ENCODE results near the gene C1QTNF7.

C1QTNF7 gene, protein sequence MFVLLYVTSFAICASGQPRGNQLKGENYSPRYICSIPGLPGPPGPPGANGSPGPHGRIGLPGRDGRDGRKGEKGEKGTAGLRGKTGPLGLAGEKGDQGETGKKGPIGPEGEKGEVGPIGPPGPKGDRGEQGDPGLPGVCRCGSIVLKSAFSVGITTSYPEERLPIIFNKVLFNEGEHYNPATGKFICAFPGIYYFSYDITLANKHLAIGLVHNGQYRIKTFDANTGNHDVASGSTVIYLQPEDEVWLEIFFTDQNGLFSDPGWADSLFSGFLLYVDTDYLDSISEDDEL

DNA sequence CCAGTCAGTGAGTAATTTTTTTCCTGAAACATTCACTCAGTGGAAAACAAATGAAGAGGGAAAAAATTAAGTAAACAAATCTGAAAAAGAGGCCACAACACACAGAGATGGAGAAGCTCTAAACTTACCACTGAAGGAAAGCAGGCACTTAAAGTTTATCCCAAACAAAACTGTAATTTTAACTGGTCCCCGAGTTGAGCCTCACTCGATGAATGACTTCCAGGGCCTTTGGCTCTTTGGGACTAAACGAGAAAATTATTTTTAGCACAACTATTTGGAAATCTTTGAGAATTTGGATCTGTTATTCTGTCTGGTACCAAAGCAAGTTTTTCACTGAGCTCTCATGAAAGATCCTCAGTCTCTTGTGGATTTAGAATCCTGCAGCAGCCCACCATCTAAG lies at the start of gene C1QTNF7:
C1QTNF7 (plus strand) TSS at position 333 of the 400 bp plus-strand sequence. CDS start 7,711 bp downstream, outside the sequence.
- FAIRE-seq: no peak

DNA sequence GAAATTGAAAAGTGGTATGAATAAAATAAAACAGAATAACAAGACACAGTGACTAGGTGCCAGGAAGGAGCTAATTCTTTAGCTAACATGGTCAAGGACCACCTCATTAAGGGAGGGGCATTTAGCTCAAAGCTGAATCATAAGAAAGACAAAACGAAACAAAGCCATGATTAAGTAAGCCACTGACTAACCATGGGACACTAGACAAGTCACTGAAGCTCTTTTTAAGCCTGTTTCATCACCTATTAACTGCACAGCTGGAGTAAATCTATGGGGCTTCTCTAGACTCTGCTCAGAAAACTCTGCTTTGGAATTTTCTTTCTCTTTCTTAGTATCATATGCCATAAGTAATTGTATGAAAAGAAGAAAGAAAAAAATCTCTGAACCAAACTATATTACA lies 49.8 kb upstream of the C1QTNF7 start:
- no peak for FAIRE-seq

DNA sequence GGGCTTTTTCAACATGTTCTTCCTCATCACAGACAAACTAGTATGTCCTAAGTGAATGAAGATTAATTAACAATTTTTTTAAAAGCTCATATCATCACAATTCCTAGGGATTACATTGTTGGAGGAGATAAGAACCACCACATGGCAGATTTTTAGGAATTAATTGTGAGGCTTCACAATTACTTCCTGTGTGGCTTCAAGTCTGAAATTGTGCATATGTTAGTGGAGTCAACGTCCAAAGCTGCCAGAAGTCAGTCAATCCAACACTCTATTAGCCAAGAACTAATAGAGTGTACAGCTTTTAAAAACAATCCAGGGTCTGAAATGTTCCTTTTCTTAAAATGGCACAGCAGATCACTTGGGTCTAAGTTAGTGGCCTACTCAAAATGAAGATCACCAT lies 49.3 kb upstream of the C1QTNF7 start:
- no peak for FAIRE-seq

DNA sequence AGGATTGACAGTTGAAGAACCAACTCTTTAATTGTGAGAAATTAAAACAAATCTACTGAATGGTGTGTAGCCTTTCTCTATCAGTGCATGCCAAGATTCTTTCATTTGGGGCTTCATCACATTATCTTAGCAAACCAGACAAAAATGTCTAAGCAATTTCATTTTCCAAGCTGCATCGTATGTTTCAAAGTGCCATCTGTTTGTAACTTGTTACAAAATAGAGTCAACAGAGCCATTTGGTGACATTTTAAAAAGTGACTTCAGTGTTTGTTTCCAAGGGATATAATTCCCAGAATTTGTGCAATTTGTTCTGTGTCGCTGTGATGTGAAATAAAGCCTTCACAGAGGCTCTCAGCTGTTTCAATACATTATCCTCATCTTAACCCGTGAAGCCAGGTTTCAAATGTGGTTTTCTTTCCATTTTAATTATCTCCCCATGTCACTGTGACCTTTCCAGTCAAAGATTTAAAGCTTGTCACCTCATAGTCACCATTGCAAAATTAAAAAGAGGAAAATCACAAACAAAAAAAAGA lies 46.0 kb upstream of the C1QTNF7 start:
- no peak for FAIRE-seq

DNA sequence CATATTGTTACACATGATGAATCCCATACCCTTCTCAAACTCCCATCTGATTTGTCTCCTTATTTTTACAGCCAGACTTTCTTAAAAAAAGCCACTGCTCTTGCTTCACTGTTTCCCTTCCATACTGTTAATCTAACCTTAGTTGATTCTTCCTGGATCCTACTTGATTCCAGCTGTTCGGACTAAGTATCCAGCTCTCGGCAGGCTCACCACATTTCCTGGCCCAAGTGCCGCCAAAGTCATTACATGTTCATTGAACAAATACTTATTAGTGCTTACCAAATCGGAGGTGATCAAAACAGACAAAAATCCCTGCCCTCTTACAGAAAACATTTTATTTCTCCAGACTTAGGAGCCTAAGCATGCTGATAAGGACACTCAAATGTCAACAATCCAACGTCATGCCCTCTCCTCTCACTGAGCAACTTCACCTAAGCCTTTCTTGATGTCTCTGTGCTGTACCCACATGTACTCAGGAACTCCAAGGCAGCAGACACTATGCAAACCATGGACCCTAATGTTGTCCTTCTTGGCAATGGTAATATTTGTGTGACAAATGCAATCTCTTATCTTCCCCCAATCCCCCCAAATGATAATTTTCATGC lies 45.1 kb upstream of the C1QTNF7 start:
- FAIRE-seq: no peak

DNA sequence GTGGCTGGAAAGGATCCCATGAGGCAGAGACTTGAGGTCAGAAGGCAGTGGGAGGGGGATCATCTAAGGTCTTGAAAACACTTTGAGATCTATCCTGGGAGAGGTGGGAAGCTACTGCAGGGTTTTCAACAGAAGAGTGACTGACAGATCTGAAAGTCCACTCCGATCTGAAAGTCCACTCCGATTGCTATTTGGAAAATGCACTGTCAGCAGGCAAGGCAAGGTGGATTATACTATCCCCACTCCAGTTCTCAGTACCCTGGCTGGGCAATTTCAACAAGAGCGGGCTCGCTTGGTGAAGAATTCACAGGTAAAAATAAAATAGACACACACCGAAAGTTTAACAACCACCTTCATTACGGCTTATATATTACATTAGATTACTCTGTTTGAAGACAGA lies 42.3 kb upstream of the C1QTNF7 start:
- no peak for FAIRE-seq

DNA sequence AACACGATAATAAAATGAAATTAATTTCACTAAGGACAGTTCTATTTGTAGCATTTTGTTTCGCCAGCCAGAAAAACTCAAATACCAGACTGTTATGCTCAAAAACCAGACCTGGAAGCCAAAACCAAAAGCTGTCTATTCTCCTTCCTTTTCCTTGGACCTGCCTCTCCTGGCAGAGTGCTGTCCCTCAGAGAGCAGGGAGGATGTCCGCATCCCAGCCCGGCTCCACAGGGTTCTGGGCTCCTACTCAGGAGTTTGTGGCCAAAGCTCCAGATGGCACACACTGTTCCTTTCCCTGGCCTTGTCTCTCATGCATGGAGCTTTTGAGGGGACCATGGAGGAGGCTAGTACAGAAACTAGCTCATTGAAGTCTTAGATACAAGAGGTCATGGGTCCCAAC lies 41.9 kb upstream of the C1QTNF7 start:
- no peak for FAIRE-seq

DNA sequence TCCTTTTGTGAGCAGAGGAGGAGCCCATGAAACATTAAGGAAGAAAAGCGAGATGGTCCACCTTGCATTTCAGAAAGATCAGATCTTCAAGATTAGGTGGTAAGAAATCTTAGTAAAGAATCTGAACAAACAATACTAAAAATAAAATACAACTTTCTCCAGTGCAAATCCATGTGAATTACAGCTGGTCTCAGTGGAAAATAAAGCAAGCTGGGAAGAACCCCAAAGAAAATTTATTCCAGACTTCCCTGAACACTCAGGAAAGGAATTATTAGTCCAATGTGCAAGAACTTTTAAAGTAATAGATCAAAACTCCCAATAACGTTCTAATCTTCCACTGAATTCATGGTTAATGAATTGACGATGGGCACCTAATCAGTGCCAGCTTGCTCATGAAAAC lies 37.3 kb upstream of the C1QTNF7 start:
- FAIRE-seq: no peak

DNA sequence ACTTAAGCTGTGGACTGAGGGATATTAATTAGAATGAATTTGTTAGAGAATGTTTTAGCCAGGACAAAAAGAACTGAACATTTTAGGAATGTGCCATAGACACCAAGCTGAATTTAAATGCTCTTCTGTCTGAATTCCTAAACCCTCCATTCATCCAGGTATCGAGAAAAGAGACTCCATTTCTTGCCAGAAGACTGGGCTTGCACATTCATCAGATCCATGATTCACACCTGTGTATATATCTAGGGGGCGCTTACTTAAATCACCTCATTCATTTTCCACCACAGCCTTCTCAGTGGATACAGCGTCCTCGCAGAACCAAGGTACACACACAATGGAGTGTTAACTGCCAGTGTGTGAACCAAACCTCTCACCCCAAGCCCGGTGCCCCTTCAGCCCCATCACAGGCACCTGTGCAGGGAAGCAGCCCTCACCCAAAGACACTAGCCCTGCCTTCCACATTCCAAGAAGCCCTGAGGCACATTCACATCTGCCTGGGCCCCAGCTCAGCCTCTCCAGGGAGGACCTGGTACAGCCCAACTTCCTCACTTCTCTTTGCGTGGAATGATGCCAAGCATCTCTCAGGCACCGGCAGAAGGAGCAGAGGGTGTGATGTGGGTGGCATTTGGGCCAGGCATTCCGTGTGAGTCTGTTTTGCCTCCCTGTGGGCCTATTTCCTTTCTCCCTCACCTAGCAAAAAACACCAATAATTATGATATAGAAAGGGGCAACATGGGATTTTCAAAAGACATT lies 35.6 kb upstream of the C1QTNF7 start:
- no peak for FAIRE-seq

DNA sequence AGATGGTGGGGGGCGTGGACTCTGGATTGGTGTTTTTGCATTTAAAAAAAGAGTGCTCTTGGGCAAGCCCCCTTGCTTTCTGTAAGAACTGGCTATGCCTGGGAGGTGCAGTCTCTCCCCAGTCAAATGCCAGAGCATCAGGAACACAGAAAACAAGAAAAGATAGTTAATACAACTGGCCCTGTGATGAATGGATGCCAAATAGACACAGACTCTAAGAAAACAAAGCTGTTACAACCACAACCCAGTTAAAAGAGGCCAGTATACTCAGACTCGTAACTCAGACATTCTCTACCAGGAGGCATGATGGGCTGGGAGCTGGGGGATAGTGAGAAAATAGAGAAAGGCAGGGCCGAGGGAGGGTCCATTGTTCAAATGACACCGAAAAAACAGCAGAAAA lies 32.5 kb upstream of the C1QTNF7 start:
- no peak for FAIRE-seq

DNA sequence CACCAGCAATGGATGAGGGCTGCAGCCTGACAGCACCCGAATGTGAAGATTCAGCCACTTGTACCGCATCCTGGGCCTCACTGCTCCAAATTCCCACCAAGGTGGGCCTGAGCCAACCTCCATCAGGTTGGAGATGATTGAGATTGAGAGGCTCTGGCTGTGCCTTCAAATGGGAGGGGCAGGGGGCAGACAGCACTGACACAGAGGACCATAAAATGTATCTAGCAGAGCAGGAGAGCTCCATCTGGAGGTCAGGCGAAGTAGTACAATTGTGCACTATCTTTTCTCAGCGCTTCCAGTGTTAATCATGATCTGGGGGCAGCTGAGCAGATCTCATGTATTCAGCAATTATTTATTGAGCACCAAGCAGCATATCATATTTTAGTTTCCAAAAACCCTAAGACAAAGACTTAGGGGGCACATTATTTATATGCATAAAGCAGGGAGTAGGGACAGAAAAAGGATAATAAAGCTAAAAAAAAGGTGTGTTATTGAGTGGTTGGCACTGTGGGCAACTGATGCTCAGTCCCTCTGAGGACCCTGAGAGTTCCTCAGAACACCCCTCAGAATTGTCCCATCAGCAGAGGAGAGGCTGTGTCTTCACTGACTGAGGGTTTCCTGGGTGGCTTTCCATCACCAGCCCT lies 31.6 kb upstream of the C1QTNF7 start:
- FAIRE-seq: no peak

DNA sequence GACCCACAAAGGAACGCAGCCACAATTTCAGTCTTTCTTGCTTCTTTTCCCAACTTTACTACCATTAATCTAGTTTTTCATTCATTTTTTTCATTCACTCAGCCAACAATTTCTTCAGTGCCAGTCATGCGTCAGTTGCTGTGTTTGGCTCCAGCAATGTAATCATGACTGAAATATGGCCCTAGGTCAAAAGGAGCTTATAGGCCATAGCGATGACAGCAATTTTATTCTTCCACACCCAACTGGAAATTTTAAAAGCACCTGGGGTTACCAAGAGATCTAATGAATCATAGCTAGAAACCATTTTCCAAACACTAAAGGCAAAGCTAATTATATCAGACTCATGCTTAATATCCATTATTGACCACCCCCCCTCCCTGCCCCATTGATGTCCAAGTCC lies 29.8 kb upstream of the C1QTNF7 start:
- FAIRE-seq: no peak

DNA sequence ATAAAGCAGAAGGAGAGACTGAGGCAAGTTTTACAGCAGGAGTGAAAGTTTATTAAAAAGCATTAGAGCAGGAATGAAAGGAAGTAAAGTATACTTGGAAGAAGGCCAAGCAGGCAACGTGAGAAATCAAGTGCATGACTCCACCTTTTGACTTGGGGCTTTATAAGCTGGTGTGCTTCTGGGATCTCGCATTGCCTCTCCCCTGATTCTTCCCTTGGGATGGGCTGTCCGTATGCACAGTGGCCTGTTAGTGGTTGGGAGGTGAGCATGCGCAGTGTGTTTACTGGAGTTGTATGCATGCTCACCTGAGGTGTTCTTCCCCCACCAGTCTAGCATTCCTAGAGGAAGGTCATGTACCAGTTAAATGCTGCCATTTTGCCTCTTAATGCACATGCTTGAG lies 29.1 kb upstream of the C1QTNF7 start:
- no peak for FAIRE-seq

DNA sequence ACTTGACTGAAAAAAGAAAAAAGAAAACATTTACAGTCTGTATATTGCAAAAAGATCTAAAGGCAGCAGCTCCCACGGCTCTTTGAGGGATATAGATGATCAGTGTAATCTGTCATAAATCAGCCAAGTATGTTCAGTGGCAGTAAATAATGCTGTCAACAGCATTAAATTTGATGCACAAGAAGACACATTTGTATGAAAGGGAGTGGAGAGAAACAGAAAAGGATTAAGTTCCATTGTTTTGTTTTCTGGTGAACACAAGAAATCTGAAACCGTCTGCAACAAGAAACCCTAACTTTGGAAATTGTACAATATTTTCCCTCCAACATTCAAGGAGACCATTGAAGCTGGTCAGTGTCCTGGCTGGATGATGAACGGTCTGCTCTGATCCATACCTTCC lies 27.6 kb upstream of the C1QTNF7 start:
- FAIRE-seq: no peak

DNA sequence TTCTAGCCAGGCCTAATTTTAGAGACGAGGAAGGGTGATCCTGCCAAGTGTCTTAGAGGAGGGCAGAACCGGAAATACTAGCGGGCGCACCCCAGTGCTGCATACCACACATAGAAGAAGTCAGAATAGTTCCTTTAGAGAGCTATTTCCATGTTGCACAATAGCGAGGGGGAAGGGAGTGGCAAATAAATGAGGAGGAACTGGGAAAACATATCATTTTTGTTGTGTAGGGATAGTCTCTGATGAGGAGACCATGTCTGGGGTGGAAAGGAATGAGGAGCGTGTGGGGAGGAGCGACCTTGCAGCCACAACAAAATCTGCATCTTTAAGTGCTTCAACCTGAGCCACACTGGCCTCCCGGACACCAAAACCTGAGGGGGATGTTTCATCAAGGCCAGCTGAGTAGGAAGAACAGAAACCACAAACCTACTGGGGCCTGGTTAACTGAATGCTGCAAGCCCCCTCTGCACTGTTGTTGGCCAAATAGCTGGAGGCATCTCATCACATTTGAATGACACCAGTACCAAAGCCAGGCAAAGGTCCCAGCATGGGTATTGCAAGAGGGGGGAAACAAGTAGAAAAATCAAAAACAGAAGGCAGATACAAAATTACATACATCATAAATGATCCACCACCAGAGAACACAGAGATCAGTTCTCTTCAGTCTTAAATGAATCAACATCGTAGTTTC lies 26.7 kb upstream of the C1QTNF7 start:
- FAIRE-seq: no peak

DNA sequence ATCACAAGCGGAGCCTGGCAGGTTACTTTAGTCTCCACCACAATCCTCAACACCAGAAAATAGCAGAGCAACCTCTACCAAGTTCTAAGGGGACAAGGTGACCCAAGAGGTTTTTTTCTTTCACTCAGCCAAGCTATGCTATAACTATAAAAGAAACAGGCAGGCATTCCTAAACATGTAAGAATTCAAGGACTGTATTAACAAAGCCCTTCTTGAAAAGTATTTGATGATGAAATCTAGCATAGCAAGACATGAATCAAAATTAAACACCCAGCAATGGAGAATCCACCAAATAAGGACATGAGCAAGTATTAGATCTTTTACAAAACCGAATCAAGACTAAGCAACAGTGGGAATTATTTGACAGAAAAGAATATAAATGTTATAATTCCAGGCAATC lies 25.7 kb upstream of the C1QTNF7 start:
- no peak for FAIRE-seq

DNA sequence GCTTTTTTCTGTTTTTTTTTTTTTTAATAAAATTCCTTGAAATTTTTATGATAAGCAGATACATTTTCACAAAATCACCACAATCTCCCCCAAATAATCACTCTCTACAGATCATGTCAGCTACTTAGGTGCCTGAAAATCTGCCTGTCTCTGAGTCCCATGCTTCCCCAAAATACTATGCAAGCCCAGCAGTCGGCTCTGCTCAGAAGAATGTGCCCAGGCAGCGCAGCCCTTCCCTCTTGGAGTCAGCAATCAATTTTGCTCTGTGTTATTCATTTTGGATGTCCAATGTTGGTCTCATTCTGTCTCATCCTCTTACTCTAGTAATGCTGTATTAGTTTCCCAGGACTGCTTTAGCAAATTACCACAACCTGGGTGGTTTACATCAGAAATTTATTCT lies 24.9 kb upstream of the C1QTNF7 start:
- FAIRE-seq: no peak

DNA sequence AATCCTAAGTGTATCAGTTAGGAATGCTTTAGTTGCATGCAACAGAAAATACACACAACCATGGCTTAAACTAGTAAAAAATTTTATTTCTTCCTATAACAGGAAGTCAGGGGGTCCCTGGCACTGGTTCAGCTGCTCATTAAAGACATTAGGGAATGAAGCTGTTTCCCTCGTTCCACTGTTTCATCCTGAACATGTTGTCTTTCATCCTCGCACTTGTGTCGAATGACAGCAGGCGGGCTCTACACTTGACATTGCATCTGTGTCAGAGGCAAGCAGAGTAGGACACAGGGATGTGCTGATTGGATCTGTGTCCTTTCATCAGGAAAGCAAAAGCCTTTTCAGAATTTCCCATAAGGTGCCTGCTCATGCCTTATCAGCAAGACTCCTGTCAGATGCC lies 22.8 kb upstream of the C1QTNF7 start:
- no peak for FAIRE-seq

DNA sequence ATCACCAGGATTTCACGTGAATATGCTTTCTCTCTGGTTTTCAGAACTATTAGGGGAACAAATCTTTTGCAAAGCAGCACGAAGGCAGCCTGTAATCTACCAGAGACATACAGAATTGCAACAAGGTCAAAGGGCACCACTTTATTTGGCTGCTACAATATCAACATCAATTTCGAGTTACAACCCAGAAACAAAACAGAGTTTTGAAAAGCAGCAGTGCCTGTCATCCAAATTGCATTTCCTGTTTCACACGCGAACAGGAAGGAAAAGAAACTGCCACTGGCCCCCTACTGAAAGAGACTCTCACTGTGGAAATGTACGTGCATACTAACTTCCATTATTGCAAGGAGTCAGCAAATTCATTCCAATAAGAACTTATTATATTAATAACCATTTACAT lies 17.1 kb upstream of the C1QTNF7 start:
- FAIRE-seq: no peak

DNA sequence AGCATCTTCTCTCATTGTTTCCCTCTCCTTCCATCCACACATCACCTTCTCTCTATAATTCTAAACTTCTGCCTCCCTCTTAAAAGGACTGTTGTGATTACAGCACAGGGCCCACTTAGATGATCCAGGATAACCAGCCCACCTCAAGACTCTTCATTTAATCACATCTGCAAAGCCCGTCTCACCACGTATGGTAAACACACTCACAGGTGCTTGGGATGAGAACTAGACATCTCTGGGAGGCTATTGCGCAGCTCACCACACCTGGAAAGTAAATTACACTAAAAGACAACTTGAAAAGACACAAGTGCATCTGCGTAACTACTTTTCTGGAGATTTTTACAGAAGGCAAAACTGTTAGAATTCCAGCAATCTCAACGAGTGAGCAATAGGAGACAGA lies 15.4 kb upstream of the C1QTNF7 start:
- FAIRE-seq: no peak

DNA sequence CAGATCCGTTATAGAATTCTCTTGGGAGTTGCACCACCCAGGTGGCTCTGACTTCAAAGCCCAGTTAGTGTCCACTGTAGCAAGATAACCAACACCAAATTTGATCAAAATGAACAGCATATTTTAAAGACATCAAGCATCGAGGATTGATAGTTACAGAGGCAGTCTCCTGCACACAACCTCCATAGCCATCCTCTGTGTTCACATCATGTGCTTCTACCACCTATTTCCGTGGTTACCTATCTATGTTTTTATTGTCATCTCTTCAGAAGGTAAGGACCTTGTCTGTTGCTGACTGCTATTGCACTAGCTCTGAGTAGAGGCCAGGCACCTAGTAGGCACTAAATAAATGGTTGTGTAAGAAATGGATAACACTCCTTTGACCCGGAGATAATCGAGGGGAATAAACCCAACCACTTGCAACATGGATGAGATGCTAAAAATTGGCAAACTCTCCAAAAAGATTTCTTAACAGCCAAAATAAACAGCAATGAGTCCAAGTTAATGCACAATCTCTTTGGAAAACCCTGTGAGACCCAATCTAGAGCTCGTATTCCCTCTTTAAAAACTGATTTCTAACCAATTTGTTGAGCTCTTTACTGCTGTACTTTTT lies 14.7 kb upstream of the C1QTNF7 start:
- FAIRE-seq: no peak

DNA sequence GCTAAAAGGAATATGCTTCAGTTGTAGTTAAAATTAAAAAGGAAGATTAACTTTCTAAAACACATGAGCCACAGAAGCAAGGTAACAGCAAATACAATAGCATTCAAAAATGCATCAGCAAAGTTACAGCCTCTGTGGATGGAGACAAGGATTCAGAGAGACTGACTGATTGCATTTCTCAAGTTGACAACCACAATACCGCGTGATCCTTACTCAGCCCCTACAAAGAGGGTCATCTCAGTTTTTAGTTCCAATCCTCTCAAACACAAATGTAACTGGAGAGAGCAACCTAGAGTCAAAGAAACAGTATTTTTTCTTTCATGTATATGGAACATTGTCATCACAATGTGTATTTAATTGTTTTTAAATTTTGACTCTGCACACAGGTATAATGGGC lies 14.2 kb upstream of the C1QTNF7 start:
- FAIRE-seq: no peak

Measured in colon (tissue), 2 donors.